CD14-positive monocyte (primary cell): ENCODE data around the gene ZBTB44. TPM values are rescaled to one million over a fixed set of nuclear protein-coding genes. Genes with fewer than 3 reads are reported as not detected.

ENCODE experiments used
- DNase-seq, 3 donors: peaks; one replicate each; pipeline ENCODE4 v3.0.0-alpha.2; 2011 to 2022
- H2AFZ ChIP-seq: 2 replicates; pipeline ENCODE4 v1.6.0; 2012; ENCODE audit warnings: mild to moderate bottlenecking, low read depth, low read length, inconsistent platforms; ENCODE audit not compliant: insufficient read depth, poor library complexity, severe bottlenecking
- H3K27ac ChIP-seq, 2 donors: 1 replicate in 1 of 2; 2 replicates in 1 of 2; pipeline ENCODE4 v1.5.1; 2012 to 2013; ENCODE audit warnings: low read length in 2 of 2, control low read depth in 1 of 2, inconsistent platforms in 1 of 2, low read depth in 1 of 2, mild to moderate bottlenecking in 1 of 2
- H3K27me3 ChIP-seq, 2 donors: one replicate each; pipeline versions ENCODE4 v1.6.0 to v1.6.1; 2011 to 2013; ENCODE audit warnings: low read length in 2 of 2; ENCODE audit not compliant: control insufficient read depth in 2 of 2, insufficient read depth in 2 of 2
- H3K36me3 ChIP-seq, 2 donors: replicated peaks in 1 of 2; 1 replicate in 1 of 2; 2 replicates in 1 of 2; pipeline versions ENCODE4 v1.5.1 to v1.6.1; 2012 to 2013; ENCODE audit warnings: low read length in 2 of 2, control low read depth in 1 of 2, inconsistent platforms in 1 of 2, mild to moderate bottlenecking in 1 of 2; ENCODE audit not compliant: insufficient read depth in 2 of 2, control insufficient read depth in 1 of 2
- H3K4me1 ChIP-seq, 2 donors: 1 replicate in 1 of 2; 2 replicates in 1 of 2; pipeline versions ENCODE4 v1.5.1 to v1.6.1; 2012 to 2013; ENCODE audit warnings: low read length in 2 of 2, control low read depth in 1 of 2, inconsistent platforms in 1 of 2, mild to moderate bottlenecking in 1 of 2, moderate library complexity in 1 of 2; ENCODE audit not compliant: insufficient read depth in 2 of 2, control insufficient read depth in 1 of 2
- H3K4me2 ChIP-seq: replicated peaks from 2 replicates; pipeline ENCODE3; 2012; ENCODE audit warnings: low read length, moderate library complexity, mild to moderate bottlenecking; ENCODE audit not compliant: poor library complexity, severe bottlenecking; ENCODE audit errors: extremely low read depth
- H3K4me3 ChIP-seq, 3 experiments: fragments of 200-600 bp in 1 of 3; sonication (generic) in 1 of 3; replicated peaks in 1 of 3; 1 replicate in 2 of 3; 2 replicates in 1 of 3; pipeline ENCODE4 v1.5.1; 2011 to 2013; ENCODE audit warnings: low read length in 3 of 3, mild to moderate bottlenecking in 3 of 3, control low read depth in 2 of 3, low read depth in 2 of 3, inconsistent platforms in 1 of 3, moderate library complexity in 1 of 3
- H3K79me2 ChIP-seq: 2 replicates; pipeline ENCODE4 v1.6.0; 2012; ENCODE audit warnings: mild to moderate bottlenecking, control low read depth, inconsistent platforms, low read length, moderate library complexity; ENCODE audit not compliant: insufficient read depth
- H3K9ac ChIP-seq: 2 replicates; pipeline ENCODE4 v1.6.0; 2017; ENCODE audit warnings: low read length, mild to moderate bottlenecking; ENCODE audit not compliant: insufficient read depth, poor library complexity, severe bottlenecking
- H3K9me3 ChIP-seq, 2 donors: replicated peaks in 1 of 2; 1 replicate in 1 of 2; 2 replicates in 1 of 2; pipeline versions ENCODE4 v1.5.1 to v1.6.1; 2012 to 2013; ENCODE audit warnings: low read length in 2 of 2, control low read depth in 1 of 2; ENCODE audit not compliant: control insufficient read depth in 1 of 2, insufficient read depth in 1 of 2
- H4K20me1 ChIP-seq: 2 replicates; pipeline ENCODE4 v1.6.0; 2012; ENCODE audit warnings: mild to moderate bottlenecking, low read length, control low read depth, moderate library complexity; ENCODE audit not compliant: insufficient read depth
- H3K27ac Mint-ChIP-seq, 7 donors: one replicate each; pipeline ENCODE4 v1.8.0; 2020; ENCODE audit warnings: mild to moderate bottlenecking in 7 of 7, mixed read lengths in 7 of 7, moderate library complexity in 6 of 7, inconsistent platforms in 2 of 7
- H3K27me3 Mint-ChIP-seq, 3 donors: one replicate each; pipeline ENCODE4 v1.8.0; 2021 to 2022; ENCODE audit warnings: low read depth in 3 of 3, mild to moderate bottlenecking in 3 of 3, mixed read lengths in 3 of 3, moderate library complexity in 3 of 3, inconsistent platforms in 1 of 3
- H3K36me3 Mint-ChIP-seq, 2 donors: one replicate each; pipeline ENCODE4 v1.8.0; 2020; ENCODE audit warnings: mixed read lengths in 2 of 2, inconsistent platforms in 1 of 2, mild to moderate bottlenecking in 1 of 2
- H3K4me1 Mint-ChIP-seq: one replicate; pipeline ENCODE4 v1.8.0; 2020; ENCODE audit warnings: mild to moderate bottlenecking, mixed read lengths
- H3K4me3 Mint-ChIP-seq, 2 donors: one replicate each; pipeline ENCODE4 v1.8.0; 2020; ENCODE audit warnings: mild to moderate bottlenecking in 2 of 2, mixed read lengths in 2 of 2, moderate library complexity in 1 of 2
- H3K9me3 Mint-ChIP-seq, 7 donors: one replicate each; pipeline ENCODE4 v1.8.0; 2020 to 2022; ENCODE audit warnings: mixed read lengths in 7 of 7, mild to moderate bottlenecking in 6 of 7, moderate library complexity in 6 of 7, inconsistent platforms in 2 of 7
- WGBS: methylation state at CpG from one replicate; pipeline ENCODE4 v1.1.5; 2013; ENCODE audit warnings: missing lambda C conversion rate; ENCODE audit not compliant: insufficient coverage; 5-methylcytosine and 5-hydroxymethylcytosine counted together
- intact Hi-C, 2 donors: fragments of 100-400 bp; cut with micrococcal nuclease; formaldehyde crosslinking; loops; one replicate each; pipeline versions ENCODE4 v1.15.0 to v1.15.1; 2023
- polyA plus RNA-seq, 3 donors: library from polyadenylated mRNA; depleted of rRNA in 1 of 3; unstranded in 2 of 3; stranded (reverse) in 1 of 3; fragments of 300-500 nt in 2 of 3; fragments of >200 nt in 1 of 3; fragmentation: Illumina TruSeq in 2 of 3; gene quantifications; 1 replicate in 2 of 3; 2 replicates in 1 of 3; pipeline ENCODE4 v1.2.3, GENCODE V29; 2012 to 2021
- TF ChIP-seq, protein P1 (sequence below): fragments of 200-600 bp; IDR thresholded peaks from one replicate; pipeline ENCODE4 v1.8.0; 2022; ENCODE audit warnings: antibody characterized with exemption, mild to moderate bottlenecking

Gene ZBTB44
- polyA plus RNA-seq, 3 donors, result 2.4 to 21.3 (median 2.7) TPM

DNA sequence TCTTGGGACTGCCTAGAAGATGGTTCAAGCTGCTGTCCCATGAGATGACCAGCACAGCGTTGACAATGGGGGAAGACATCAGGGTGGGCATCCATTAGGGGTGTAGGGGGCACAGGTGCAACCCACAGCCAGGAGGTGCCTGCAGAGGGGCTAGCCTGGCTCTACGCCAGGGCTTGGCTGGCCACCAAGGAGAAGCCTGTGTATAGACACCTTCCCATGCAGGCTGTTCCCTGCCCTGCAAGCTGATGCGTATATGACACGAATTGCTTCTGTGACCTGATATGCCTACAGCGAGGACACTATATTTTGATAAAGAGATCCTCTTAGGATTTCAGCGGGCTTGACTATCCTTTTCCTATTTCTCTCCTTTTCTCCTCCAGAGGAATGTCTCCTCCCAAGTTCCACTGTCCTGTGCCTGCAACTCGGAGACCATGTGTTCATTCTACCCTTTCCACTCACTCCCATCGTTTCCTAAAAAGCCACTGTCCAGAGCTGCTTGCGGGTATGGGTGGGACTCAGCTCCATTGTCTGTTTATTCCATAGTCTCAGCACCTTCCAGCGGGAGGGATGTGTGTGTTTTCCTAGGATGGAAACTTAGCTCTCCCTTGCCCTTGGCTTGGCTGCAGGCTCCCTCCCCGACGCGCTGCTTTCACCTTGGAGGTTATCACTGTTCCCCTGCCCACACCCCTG lies 99.0 kb downstream of the ZBTB44 start:
- WGBS, result 97% methylated on average over 4 of the region's 13 CpGs
- no peak for DNase-seq
- H3K9me3 Mint-ChIP-seq, result peaks cover 0 to 4% (median 0%) of the 10 kb centered on the region in 7 donors
- H3K9ac ChIP-seq, result no peak overlapping the region
- no peak overlapping the region for H3K4me2 ChIP-seq
- H3K36me3 ChIP-seq, result peaks cover 0 to 3% of the 10 kb centered on the region in 2 donors
- H3K79me2 ChIP-seq, result no peaks in the 10 kb centered on the region
- no peak overlapping the region for H3K4me3 Mint-ChIP-seq
- H3K4me1 ChIP-seq, result peaks cover 3 to 6% of the 10 kb centered on the region in 2 donors
- H3K27me3 ChIP-seq, result no peaks in the 10 kb centered on the region
- peaks cover 2% of the 10 kb centered on the region for H3K4me1 Mint-ChIP-seq
- no peak overlapping the region for H3K27ac ChIP-seq
- H3K27ac Mint-ChIP-seq, result no peak overlapping the region
- H3K9me3 ChIP-seq, result no peaks in the 10 kb centered on the region
- H3K4me3 ChIP-seq, result no peak overlapping the region
- H4K20me1 ChIP-seq, result peaks cover 4% of the 10 kb centered on the region
- TF ChIP-seq, protein P1, sequence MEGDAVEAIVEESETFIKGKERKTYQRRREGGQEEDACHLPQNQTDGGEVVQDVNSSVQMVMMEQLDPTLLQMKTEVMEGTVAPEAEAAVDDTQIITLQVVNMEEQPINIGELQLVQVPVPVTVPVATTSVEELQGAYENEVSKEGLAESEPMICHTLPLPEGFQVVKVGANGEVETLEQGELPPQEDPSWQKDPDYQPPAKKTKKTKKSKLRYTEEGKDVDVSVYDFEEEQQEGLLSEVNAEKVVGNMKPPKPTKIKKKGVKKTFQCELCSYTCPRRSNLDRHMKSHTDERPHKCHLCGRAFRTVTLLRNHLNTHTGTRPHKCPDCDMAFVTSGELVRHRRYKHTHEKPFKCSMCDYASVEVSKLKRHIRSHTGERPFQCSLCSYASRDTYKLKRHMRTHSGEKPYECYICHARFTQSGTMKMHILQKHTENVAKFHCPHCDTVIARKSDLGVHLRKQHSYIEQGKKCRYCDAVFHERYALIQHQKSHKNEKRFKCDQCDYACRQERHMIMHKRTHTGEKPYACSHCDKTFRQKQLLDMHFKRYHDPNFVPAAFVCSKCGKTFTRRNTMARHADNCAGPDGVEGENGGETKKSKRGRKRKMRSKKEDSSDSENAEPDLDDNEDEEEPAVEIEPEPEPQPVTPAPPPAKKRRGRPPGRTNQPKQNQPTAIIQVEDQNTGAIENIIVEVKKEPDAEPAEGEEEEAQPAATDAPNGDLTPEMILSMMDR, result no peak
- intact Hi-C loops, result no loop called here
- H3K36me3 Mint-ChIP-seq, result peaks cover 9 to 12% of the 10 kb centered on the region in 2 donors
- H2AFZ ChIP-seq, result no peak overlapping the region
- H3K27me3 Mint-ChIP-seq, result peaks cover 2 to 6% (median 3%) of the 10 kb centered on the region in 3 donors

DNA sequence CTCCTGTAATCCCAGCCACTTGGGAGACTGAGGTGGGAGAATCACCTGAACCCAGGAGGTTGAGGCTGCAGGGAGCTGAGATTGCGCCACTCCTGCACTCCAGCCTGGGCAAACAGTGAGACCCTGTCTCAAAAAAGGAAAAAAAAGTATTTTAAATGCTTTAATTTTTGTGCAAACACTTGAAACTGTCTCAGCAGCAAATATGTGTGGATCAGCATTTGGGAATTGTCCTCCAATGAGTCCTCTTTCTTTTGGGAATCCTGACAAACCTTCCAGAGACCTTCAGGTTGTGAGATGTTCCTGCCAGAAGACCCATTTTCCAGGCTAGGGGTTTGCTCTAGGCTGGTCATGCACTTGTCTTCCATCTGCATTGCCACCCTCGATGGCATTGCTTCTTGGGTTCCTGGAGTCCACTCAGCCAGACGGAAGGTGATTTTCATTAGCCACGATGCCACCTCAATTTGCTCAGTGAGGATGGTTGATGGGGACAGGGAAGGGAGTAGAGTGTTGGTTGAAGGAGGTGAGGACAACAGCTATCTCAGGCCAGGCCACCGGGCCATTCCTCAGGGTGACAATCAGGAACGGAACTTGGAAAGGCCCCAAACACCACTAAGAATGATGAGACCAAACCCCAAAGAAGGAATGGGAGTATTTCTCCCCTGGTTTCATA lies 99.7 kb downstream of the ZBTB44 start:
- Histone ChIP-seq H4K20me1 (peaks cover 4% of the 10 kb centered on the region), H3K27me3 (no peaks in the 10 kb centered on the region), H2AFZ (no peak overlapping the region), H3K9me3 (no peaks in the 10 kb centered on the region), H3K9ac (no peak overlapping the region), H3K4me1 (peaks cover 3 to 6% of the 10 kb centered on the region in 2 donors), H3K4me3 (no peak overlapping the region), H3K79me2 (no peaks in the 10 kb centered on the region), H3K36me3 (peaks cover 0 to 9% of the 10 kb centered on the region in 2 donors), H3K27ac (no peak overlapping the region), H3K4me2 (no peak overlapping the region)
- TF ChIP-seq, protein P1, result no peak
- H3K4me3 Mint-ChIP-seq, result no peak overlapping the region
- H3K36me3 Mint-ChIP-seq, result peaks cover 16 to 19% of the 10 kb centered on the region in 2 donors
- DNase-seq, result no peak
- H3K4me1 Mint-ChIP-seq, result peaks cover 2% of the 10 kb centered on the region
- H3K27me3 Mint-ChIP-seq, result peaks cover 3 to 6% (median 3%) of the 10 kb centered on the region in 3 donors
- H3K9me3 Mint-ChIP-seq, result peaks cover 0 to 3% (median 0%) of the 10 kb centered on the region in 7 donors
- no peak overlapping the region for H3K27ac Mint-ChIP-seq
- intact Hi-C loops, result loop anchor here in 1 of 2 donors (5.0 kb wide), 1 partner anchor 647 kb away; no protein-coding TSS in a partner anchor
- 100% methylated on average over 3 of the region's 6 CpGs for WGBS
